IMR-90 (cell line): ENCODE data around the gene LCAT. TPM values are rescaled to one million over a fixed set of nuclear protein-coding genes. Genes with fewer than 3 reads are reported as not detected.

Experiments
- ATAC-seq: fragments of 200-7000 bp; cut with Tn5 transposase; 2 replicates; pipeline ENCODE4 v1.9.1; 2020; ENCODE audit warnings: low read depth, mild to moderate bottlenecking, moderate library complexity
- BruUV-seq: library from RNA; stranded (reverse); fragments of 400-500 nt; replicated peaks from 2 replicates; lab custom pipeline; 2021; lab: Mats Ljungman, UMichigan
- CTCF ChIA-PET: fragments of 300-600 bp; formaldehyde crosslinking; extraction: SDS; loops from one replicate; lab custom pipeline; 2021; ENCODE audit warnings: antibody characterized with exemption; lab: Yijun Ruan, JAX
- POLR2A ChIA-PET: fragments of 300-600 bp; sonication (Branson Sonifier 250); formaldehyde crosslinking; loops from one replicate; lab custom pipeline; 2022; ENCODE audit warnings: antibody characterized with exemption; ENCODE audit not compliant: unreplicated experiment; lab: Charles Lee
- DNase-seq: peaks from one replicate; pipeline ENCODE4 v3.0.0; 2013
- H2AFZ ChIP-seq: replicated peaks from 2 replicates; pipeline ENCODE3; 2013; ENCODE audit warnings: low read length, mild to moderate bottlenecking; ENCODE audit not compliant: poor library complexity
- H2AK5ac ChIP-seq: 2 replicates; pipeline ENCODE4 v1.6.1; 2013; ENCODE audit warnings: low read depth, low read length, inconsistent platforms
- H2AK9ac ChIP-seq: replicated peaks from 2 replicates; pipeline ENCODE3; 2013; ENCODE audit warnings: mild to moderate bottlenecking, low read depth, low read length, moderate library complexity; ENCODE audit not compliant: poor library complexity
- H2BK120ac ChIP-seq: 2 replicates; pipeline ENCODE4 v1.6.1; 2013; ENCODE audit warnings: low read depth, low read length, inconsistent platforms
- H2BK15ac ChIP-seq: 3 replicates; pipeline ENCODE4 v1.6.1; 2013; ENCODE audit warnings: low read depth, low read length, inconsistent platforms
- H2BK20ac ChIP-seq: 2 replicates; pipeline ENCODE4 v1.6.1; 2013; ENCODE audit warnings: low read depth, mild to moderate bottlenecking, inconsistent platforms, low read length, moderate library complexity
- H2BK5ac ChIP-seq: 2 replicates; pipeline ENCODE4 v1.6.1; 2013; ENCODE audit warnings: mild to moderate bottlenecking, low read depth, low read length, inconsistent platforms; ENCODE audit not compliant: poor library complexity, severe bottlenecking
- H3K14ac ChIP-seq: replicated peaks from 2 replicates; pipeline ENCODE4 v1.6.1; 2013; ENCODE audit warnings: low read depth, low read length, inconsistent platforms
- H3K18ac ChIP-seq: 2 replicates; pipeline ENCODE4 v1.6.1; 2013; ENCODE audit warnings: low read depth, low read length, control low read depth
- H3K23ac ChIP-seq: 2 replicates; pipeline ENCODE4 v1.6.1; 2013; ENCODE audit warnings: low read depth, low read length, inconsistent platforms
- H3K27ac ChIP-seq: 2 replicates; pipeline ENCODE4 v1.5.1; 2013; ENCODE audit warnings: mild to moderate bottlenecking, control low read depth, low read length; ENCODE audit not compliant: insufficient read depth
- H3K27me3 ChIP-seq: 2 replicates; pipeline ENCODE4 v1.6.1; 2013; ENCODE audit warnings: low read length; ENCODE audit not compliant: control insufficient read depth, insufficient read depth
- H3K36me3 ChIP-seq: 2 replicates; pipeline ENCODE4 v1.6.1; 2013; ENCODE audit warnings: low read length, mixed read lengths; ENCODE audit not compliant: control insufficient read depth, insufficient read depth
- H3K4ac ChIP-seq: 2 replicates; pipeline ENCODE4 v1.6.1; 2013; ENCODE audit warnings: low read depth, low read length, inconsistent platforms
- H3K4me1 ChIP-seq: 2 replicates; pipeline ENCODE4 v1.6.1; 2013; ENCODE audit warnings: low read length, mixed read lengths; ENCODE audit not compliant: control insufficient read depth, insufficient read depth
- H3K4me2 ChIP-seq: 2 replicates; pipeline ENCODE4 v1.6.1; 2013; ENCODE audit warnings: low read depth, mild to moderate bottlenecking, control low read depth, low read length, moderate library complexity
- H3K4me3 ChIP-seq: 2 replicates; pipeline ENCODE4 v1.5.1; 2013; ENCODE audit warnings: low read depth, mild to moderate bottlenecking, control low read depth, low read length, moderate library complexity; ENCODE audit not compliant: insufficient read depth
- H3K56ac ChIP-seq: 2 replicates; pipeline ENCODE4 v1.6.1; 2013; ENCODE audit warnings: low read length, inconsistent platforms; ENCODE audit not compliant: insufficient read depth; ENCODE audit errors: extremely low read depth
- H3K79me1 ChIP-seq, 2 experiments: 2 replicates each; pipeline ENCODE4 v1.6.1; 2013; ENCODE audit warnings: low read length in 2 of 2, inconsistent platforms in 1 of 2, low read depth in 1 of 2
- H3K9ac ChIP-seq: 2 replicates; pipeline ENCODE4 v1.6.1; 2013; ENCODE audit warnings: low read depth, low read length, control low read depth
- H3K9me1 ChIP-seq: 2 replicates; pipeline ENCODE4 v1.6.1; 2013; ENCODE audit warnings: low read length, inconsistent platforms; ENCODE audit not compliant: insufficient read depth
- H3K9me3 ChIP-seq: 2 replicates; pipeline ENCODE4 v1.6.1; 2013; ENCODE audit warnings: low read length; ENCODE audit not compliant: control insufficient read depth, insufficient read depth
- H4K20me1 ChIP-seq: 2 replicates; pipeline ENCODE4 v1.6.1; 2013; ENCODE audit warnings: low read length, inconsistent platforms; ENCODE audit not compliant: insufficient read depth
- H4K5ac ChIP-seq: 2 replicates; pipeline ENCODE4 v1.6.1; 2013; ENCODE audit warnings: mild to moderate bottlenecking, low read depth, low read length, control low read depth
- H4K8ac ChIP-seq, 2 experiments: 2 replicates each; pipeline ENCODE4 v1.6.1; 2013; ENCODE audit warnings: low read depth in 2 of 2, low read length in 2 of 2, control low read depth in 1 of 2, inconsistent platforms in 1 of 2
- H4K91ac ChIP-seq: 2 replicates; pipeline ENCODE4 v1.6.1; 2013; ENCODE audit warnings: low read depth, low read length, inconsistent platforms; ENCODE audit not compliant: insufficient read depth
- FOS ChIP-seq: fragments of 150-350 bp; IDR thresholded peaks from 2 replicates; pipeline ENCODE4 v1.6.1; 2016; ENCODE audit warnings: low read depth, low read length
- MAFK ChIP-seq: IDR thresholded peaks from 2 replicates; pipeline ENCODE4 v1.6.1; 2012; ENCODE audit warnings: low read depth, low read length, improper control_type of control experiment
- MAZ ChIP-seq: IDR thresholded peaks from 2 replicates; pipeline ENCODE4 v1.6.1; 2012; ENCODE audit warnings: low read depth, mild to moderate bottlenecking, low read length, improper control_type of control experiment, moderate library complexity, borderline replicate concordance
- RAD21 ChIP-seq: IDR thresholded peaks from 2 replicates; pipeline ENCODE4 v1.6.1; 2012; ENCODE audit warnings: low read length, improper control_type of control experiment
- RFX5 ChIP-seq: IDR thresholded peaks from 2 replicates; pipeline ENCODE4 v1.8.0; 2012; ENCODE audit warnings: low read depth, mild to moderate bottlenecking, low read length, moderate library complexity
- SMC3 ChIP-seq: fragments of 150-350 bp; IDR thresholded peaks from 2 replicates; pipeline ENCODE4 v1.6.1; 2016; ENCODE audit warnings: low read depth, mild to moderate bottlenecking, antibody characterized with exemption, low read length, moderate library complexity
- USF2 ChIP-seq: fragments of 150-350 bp; IDR thresholded peaks from 2 replicates; pipeline ENCODE4 v1.6.1; 2017; ENCODE audit warnings: mild to moderate bottlenecking, antibody characterized with exemption, low read length, low read depth
- WGBS, 2 experiments: methylation state at CpG; one replicate each; pipeline versions ENCODE4 v1.1.5 to v1.1.7; 2013; ENCODE audit warnings: missing lambda C conversion rate in 2 of 2; ENCODE audit not compliant: insufficient read length in 1 of 2; ENCODE audit errors: extremely low coverage in 2 of 2; 5-methylcytosine and 5-hydroxymethylcytosine counted together
- dilution Hi-C: fragments of 300-500 bp; cut with HindIII; formaldehyde crosslinking; loops from one replicate; pipeline ENCODE4 v1.14.3; 2018; ENCODE audit warnings: low sequenced_read_pairs; ENCODE audit not compliant: unreplicated experiment
- in situ Hi-C: fragments of 300-500 bp; cut with MboI; formaldehyde crosslinking; loops from 3 replicates; pipeline ENCODE4 v1.14.3; 2019; ENCODE audit warnings: low sequenced_read_pairs, inconsistent platforms, mixed read lengths
- intact Hi-C: fragments of 100-400 bp; cut with micrococcal nuclease; formaldehyde crosslinking; loops from 2 replicates; pipeline ENCODE4 v1.10.0; 2022
- polyA plus RNA-seq, 3 experiments: library from polyadenylated mRNA; depleted of rRNA; stranded (reverse); fragments of >200 nt; gene quantifications; 2 replicates each; pipeline ENCODE4 v1.2.3, GENCODE V29; 2012; ENCODE audit warnings: low replicate concordance in 1 of 3
- total RNA-seq: library from RNA; depleted of rRNA; stranded (reverse); fragments of >200 nt; gene quantifications from 2 replicates; pipeline ENCODE4 v1.2.3, GENCODE V29; 2012
- TF ChIP-seq, protein P1 (sequence below): fragments of 150-350 bp; IDR thresholded peaks from 2 replicates; pipeline ENCODE4 v1.6.1; 2016; ENCODE audit warnings: low read depth, mild to moderate bottlenecking, low read length, moderate library complexity, borderline replicate concordance
- TF ChIP-seq, protein P2 (sequence below): conservative IDR thresholded peaks from 2 replicates; pipeline ENCODE4 v1.5.1; 2012; ENCODE audit warnings: mild to moderate bottlenecking, low read depth, low read length, improper control_type of control experiment

LCAT gene
- total and polyA plus RNA-seq, 2 of the 4 experiments (the other 2 are of a cell fraction): 1.4 to 18.8 TPM

- dilution Hi-C loops (no loop called here), in situ Hi-C loops (no loop called here), intact Hi-C loops (loop anchor here (1.0 kb wide), 2 partner anchors 47 to 236 kb away; no protein-coding TSS in a partner anchor)
- no peak overlapping the region for H3K9ac ChIP-seq
- ChIA-PET POLR2A (interaction anchor here (0.5 kb wide), 1 partner anchor 250 kb away, joined by 6 read pairs; no protein-coding TSS in a partner anchor), CTCF (no interaction called here)
- H2BK120ac ChIP-seq: no peak overlapping the region
- DNase-seq (peak; percentile 47), ATAC-seq (peak; percentile 100)
- H3K36me3 ChIP-seq: no peaks in the 10 kb centered on the region
- TF ChIP-seq MAFK (no peak), RAD21 (peak; percentile 70), USF2 (no peak), SMC3 (peak; percentile 89), FOS (no peak), RFX5 (no peak), MAZ (peak; percentile 68; the same call in 1 of the 2 replicates)
- TF ChIP-seq, protein P1, sequence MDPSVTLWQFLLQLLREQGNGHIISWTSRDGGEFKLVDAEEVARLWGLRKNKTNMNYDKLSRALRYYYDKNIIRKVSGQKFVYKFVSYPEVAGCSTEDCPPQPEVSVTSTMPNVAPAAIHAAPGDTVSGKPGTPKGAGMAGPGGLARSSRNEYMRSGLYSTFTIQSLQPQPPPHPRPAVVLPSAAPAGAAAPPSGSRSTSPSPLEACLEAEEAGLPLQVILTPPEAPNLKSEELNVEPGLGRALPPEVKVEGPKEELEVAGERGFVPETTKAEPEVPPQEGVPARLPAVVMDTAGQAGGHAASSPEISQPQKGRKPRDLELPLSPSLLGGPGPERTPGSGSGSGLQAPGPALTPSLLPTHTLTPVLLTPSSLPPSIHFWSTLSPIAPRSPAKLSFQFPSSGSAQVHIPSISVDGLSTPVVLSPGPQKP: no peak
- TF ChIP-seq, protein P2, sequence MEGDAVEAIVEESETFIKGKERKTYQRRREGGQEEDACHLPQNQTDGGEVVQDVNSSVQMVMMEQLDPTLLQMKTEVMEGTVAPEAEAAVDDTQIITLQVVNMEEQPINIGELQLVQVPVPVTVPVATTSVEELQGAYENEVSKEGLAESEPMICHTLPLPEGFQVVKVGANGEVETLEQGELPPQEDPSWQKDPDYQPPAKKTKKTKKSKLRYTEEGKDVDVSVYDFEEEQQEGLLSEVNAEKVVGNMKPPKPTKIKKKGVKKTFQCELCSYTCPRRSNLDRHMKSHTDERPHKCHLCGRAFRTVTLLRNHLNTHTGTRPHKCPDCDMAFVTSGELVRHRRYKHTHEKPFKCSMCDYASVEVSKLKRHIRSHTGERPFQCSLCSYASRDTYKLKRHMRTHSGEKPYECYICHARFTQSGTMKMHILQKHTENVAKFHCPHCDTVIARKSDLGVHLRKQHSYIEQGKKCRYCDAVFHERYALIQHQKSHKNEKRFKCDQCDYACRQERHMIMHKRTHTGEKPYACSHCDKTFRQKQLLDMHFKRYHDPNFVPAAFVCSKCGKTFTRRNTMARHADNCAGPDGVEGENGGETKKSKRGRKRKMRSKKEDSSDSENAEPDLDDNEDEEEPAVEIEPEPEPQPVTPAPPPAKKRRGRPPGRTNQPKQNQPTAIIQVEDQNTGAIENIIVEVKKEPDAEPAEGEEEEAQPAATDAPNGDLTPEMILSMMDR: peak; percentile 94
- no peak overlapping the region for H3K4me3 ChIP-seq
- peak overlapping the region; percentile 85 for H2AK5ac ChIP-seq
- H2BK20ac ChIP-seq: no peak overlapping the region
- peak overlapping the region; percentile 79 to 83 for H4K8ac ChIP-seq
- no peak overlapping the region for H3K23ac ChIP-seq
- H2AK9ac ChIP-seq: peak overlapping the region; percentile 94
- peak overlapping the region; percentile 94 for H2AFZ ChIP-seq
- peaks cover 4% of the 10 kb centered on the region; the same call in 1 of the 2 replicates for H3K4me1 ChIP-seq
- no peak overlapping the region; the same call in 2 of the 3 replicates for H2BK15ac ChIP-seq
- H3K4ac ChIP-seq: peak overlapping the region; percentile 54
- H4K20me1 ChIP-seq: no peaks in the 10 kb centered on the region; the same call in 1 of the 2 replicates
- no peaks in the 10 kb centered on the region for H3K9me3 ChIP-seq
- WGBS, 2 experiments: 4% methylated on average over 8 of the region's 39 CpGs; no CpG with 5 or more reads in 1 of the 2 experiments
- peak overlapping the region; percentile 54 for H4K5ac ChIP-seq
- H3K14ac ChIP-seq: no peak overlapping the region; the same call in 1 of the 2 replicates
- no peaks in the 10 kb centered on the region for H3K79me1 ChIP-seq
- BruUV-seq: no TSS peak
- peak overlapping the region; percentile 63 for H3K4me2 ChIP-seq
- H3K56ac ChIP-seq: no peak overlapping the region
- H2BK5ac ChIP-seq: no peak overlapping the region
- peaks cover 5% of the 10 kb centered on the region; the same call in 1 of the 2 replicates for H3K27me3 ChIP-seq
- H3K27ac ChIP-seq: no peak overlapping the region
- no peaks in the 10 kb centered on the region; the same call in 1 of the 2 replicates for H3K9me1 ChIP-seq
- peak overlapping the region; percentile 70 for H4K91ac ChIP-seq
- H3K18ac ChIP-seq: no peak overlapping the region
These were observed 49.5 kb upstream of the LCAT start for GRCh38 chr16:67993207-67994039.
